Stimulated activated CD4-positive, alpha-beta T cell treated with anti-CD3 and anti-CD28 coated beads, Interleukin-15, amount 100 ng/mL, for 24 hours (primary cell): ENCODE results near the gene HPD.
"Not testable (repeated sequence)": the region's sequence is repeated elsewhere in the genome, so short reads cannot be mapped to it uniquely, and the experiment has no call there.

Source experiments
- DNase-seq: peaks from one replicate; pipeline ENCODE4 v3.0.0-alpha.2; 2020

HPD gene

DNA sequence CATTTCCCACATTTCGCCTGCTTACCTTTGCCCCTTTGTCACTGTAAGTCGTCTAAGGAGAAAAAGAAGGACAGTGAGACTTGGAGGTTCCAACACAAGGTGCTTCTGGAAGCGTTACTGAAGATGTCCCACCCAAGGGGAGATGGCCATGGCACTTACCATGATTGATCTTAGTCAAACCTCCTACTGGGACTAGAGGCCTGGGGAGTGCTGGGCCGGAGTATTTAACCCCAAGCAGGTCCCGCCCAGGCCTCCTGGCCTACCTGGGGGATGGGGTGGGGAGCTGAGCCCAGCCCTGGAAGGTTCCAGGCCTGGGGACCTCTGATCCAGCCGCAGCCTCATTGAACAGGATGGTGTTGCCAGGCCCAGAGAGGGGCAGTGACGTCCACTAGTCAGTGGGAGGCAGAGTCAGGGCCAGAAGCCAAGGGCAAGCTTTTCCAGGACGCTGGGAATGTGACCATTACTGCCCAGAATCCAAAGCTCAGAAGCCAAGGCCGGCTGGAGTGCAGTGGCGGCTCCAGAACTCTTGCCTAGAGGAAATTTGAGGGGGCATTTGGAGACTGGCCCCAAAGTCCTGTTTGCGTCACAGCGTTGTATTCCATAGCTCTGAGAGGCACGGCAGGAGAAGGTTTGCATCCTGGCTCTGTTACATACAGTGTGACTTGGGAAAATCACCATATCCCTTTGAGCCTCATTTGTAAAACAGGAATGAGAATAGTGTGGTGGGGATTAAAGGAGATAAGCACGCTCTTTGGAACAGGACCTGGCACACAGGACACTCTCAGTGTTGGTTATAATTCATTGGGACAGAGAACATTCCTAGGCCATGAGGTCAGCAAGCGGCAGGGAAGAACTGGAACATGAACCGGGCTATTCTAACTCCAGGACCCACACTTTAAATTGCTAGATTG is at the start of gene HPD:
Gene HPD, minus strand, starts transcription at position 198 of the 911 bp plus-strand sequence. Its CDS starts 36 bp downstream, at position 162.
- DNase-seq = no peak

DNA sequence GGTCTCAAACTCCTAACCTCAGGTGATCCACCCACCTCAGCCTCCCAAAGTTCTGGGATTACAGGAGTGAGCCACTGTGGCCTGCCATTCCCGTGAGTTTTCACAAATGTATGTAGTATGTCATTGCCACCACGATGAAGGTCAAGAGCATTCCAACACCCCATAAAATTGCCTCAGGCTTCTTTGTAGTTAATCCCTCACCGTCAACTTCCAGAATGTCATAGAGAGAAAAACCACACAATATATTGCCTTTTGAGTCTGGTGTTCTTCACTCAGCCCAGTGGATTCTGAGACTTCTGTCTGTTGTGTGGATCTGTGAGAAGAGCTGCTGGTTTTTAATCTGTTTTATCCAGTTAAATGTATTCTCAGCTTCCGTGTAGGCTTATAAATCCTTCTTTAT is 47.1 kb upstream of the HPD start:
- no peak for DNase-seq

DNA sequence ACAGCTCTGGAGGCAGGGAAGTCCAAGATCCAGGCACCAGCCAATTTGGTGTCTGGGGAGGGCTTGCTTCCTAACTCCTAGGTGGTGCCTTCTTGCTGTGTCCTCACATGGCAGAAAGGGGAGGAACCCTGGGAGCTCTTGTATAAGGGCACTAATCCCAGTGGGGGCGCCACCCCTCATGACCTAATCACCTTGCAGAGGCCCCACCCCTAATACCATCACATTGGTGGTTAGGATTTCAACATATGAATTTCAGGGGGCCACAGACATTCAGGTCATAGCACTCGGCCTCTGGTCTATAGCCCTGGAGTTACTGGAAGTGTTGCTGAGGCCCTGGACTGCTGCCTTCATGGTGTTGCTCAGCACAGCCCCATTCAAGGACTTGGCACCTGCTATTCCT is 44.5 kb upstream of the HPD start:
- no peak for DNase-seq

DNA sequence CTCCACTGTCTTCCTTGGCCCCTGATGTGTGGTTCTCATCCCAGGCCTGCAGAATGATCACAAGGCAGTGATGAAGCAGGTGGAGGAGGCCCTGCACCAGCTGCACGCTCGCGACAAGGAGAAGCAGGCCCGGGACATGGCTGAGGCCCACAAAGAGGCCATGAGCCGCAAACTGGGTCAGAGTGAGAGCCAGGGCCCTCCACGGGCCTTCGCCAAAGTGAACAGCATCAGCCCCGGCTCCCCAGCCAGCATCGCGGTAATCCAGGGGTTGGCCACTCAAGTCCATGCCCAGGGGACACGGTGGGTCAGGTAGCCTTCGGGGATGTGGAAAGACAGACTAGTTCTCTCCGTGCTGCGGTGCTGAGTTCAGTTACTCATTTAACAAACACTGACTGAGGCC is 40.9 kb upstream of the HPD start:
- no peak for DNase-seq

DNA sequence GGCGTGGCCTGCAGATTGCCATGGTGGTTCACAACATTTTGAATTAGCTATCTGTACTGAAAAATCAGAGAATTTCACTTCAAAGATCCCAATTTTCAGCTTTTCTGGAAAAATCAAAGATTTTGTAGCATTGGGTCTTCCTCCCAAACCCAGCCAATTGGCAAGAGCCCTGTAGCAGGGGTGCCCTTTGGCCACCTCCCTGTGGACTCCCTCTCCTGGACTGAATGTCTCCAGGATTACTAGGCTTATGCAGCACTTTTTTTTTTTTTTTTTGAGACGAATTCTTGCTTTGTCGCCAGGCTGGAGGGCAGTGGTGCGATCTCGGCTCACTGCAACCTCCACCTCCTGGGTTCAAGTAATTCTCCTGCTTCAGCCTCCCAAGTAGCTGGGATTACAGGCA is 39.6 kb upstream of the HPD start:
- no peak for DNase-seq

DNA sequence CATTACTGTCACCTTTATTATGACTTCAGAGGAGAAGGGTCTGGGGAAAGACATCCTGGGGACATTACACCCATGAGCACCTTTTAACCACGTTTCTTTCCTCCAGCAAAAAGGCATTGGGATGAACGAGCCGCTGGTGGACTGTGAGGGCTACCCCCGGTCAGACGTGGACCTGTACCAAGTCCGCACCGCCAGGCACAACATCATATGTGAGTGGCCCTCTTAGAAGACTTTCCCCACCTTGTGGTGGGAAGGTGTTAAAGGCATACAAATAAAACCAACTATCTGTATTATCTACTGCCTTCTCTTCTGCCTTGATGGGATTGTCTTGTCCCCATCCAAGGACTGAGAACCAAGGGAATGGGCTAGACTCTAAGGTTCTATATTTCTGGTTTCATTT is 36.0 kb upstream of the HPD start:
- no peak for DNase-seq

DNA sequence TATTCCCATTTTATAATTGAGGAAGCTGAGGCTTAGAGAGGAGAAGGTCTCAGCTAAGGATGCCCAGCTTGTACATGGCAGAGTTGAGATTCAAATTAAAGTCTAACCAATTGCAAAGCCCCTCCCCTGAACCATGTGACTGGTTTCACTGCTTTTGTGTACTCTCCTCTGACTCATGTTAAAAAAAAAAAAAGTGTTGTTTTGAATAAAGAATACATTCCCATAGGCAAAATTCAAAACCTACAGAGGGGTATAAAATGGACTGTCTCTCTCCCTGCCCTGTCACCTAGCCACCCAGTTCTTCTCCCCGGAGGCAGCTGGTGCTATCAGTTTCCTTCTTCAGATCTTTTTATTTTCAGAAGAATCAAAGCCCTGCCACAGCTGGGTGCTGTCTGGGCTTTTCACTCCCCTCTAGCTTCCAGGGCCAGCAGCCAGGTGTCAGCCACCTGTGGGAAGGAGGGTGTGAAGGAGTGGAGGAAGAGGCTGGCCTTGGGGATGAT is 35.4 kb upstream of the HPD start:
- DNase-seq = peak; percentile 47

DNA sequence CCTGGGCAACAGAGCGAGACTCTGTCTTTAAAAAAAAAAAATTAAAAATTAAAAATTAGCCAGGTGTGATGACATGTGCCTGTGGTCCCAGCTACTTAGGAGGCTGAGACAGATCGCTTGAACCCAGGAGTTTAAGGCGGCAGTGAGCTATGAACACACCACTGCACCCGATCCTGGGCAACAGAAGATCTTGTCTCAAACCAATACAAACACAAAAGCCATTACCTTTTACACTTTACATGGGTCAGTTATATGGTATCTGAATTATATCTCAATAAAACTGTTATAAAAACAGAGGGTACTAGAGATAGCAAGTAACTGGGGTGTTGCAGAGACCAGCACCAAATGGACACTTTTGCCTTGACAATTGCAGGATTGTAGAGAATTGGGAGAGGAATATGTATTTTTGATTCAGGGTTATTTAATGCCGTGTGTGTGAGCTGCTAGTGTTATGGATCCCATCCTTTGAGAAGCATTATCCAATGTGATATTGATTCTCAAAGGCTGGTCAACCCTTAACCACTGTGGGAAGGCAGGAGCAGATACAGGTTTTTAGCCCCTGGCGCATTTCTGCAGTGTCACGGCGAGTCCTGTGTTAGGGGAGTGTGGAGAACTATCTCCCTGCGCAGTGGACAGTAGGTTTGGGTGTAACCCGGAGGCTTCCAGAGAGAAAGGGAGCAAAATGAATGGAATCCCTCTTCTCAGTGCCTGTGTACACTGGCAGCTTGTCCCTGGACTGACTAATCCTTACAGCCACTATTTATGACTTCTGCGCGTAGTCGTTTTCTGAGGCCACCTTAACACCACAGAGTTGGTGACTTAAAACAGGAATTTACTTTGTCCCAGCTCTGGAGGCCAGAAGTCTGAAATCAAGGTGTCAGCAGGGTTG is 34.3 kb upstream of the HPD start:
- DNase-seq = no peak

DNA sequence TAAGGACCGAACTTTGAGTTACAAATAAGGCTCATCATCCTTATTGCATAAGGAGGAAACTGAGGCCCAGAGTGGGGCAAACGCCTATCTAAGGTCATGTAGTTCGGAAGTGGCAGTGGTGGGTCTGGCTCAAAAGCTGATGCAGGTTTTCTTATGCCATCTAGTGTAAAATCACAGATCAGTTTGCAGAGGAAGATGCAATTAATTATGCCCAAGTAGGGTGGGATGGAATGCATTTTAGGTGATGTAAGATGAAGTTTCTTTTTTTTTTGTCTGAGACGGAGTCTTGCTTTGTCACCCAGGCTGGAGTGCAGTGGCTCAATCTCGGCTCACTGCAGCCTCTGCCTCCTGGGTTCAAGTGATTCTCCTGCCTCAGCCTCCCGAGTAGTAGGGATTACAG is 31.0 kb upstream of the HPD start:
- not testable (repeated sequence) for DNase-seq

DNA sequence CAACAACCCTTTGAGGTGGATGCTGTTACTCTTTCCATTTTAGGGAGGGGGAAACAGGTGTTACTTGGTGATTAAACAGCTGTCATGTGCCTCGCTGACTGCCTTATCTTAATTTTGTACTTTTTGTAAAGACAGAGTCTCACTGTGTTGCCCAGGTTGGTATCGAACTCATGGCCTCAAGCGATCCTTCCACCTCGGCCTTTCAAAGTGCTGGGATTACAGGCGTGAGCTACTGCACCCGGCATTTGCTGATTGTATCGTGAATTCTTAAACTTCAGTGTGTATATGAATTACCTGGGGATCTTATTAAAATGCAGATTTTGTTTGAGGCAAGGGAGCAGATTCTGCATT is 30.6 kb upstream of the HPD start:
- peak; percentile 20 for DNase-seq

DNA sequence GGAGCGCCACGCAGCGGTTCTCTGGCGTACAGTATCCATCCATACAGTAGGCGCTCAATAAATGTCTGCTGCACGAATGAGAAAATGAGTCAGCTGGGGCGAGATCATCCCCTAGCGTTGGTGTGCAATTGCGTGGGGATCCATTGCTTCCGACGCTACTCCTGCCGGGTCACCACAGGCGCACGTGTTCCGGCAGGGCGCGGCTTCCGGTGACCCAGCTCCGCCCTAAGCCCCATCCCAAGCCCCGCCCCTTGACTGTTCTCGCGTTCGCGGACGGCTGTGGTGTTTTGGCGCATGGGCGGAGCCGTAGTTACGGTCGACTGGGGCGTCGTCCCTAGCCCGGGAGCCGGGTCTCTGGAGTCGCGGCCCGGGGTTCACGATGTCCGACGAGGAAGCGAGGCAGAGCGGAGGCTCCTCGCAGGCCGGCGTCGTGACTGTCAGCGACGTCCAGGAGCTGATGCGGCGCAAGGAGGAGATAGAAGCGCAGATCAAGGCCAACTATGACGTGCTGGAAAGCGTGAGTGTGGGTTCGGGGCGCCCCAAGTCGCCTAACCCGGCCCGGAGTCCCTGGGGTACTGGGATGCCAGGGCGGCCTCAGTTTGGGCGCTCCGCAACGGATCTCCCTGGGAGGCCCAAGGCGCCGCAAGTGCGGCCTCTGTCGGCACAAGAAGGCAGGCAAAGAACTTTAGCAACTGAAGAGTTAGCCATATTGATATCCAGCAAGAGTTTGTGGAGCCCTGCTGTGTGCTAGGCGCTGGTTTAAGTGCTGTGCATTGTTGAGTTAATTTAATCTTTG is 30.0 kb upstream of the HPD start, which contains the start of gene PSMD9:
Gene PSMD9, plus strand, starts transcription at position 313 of the 796 bp plus-strand sequence. Its CDS starts 67 bp downstream, at position 380.
- peak; percentile 99 for DNase-seq

DNA sequence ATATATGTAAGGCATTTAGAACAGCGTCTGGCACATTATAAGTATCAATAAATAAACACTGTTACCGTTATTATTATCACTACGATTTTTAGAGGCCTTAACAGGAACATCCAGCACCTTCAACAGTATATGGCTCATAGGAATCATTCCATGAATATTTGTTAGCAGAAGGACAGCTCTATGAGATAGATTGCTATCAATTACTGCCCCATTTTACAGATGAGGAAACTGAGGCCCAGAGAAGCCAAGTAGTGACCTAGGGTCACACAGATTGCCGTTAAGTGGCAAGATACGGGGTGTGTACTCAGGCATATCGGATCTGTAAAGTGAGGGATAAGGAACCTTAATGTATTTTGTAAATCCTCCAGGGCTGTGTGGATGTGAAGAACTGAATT is 29.4 kb upstream of the HPD start:
- no peak for DNase-seq

DNA sequence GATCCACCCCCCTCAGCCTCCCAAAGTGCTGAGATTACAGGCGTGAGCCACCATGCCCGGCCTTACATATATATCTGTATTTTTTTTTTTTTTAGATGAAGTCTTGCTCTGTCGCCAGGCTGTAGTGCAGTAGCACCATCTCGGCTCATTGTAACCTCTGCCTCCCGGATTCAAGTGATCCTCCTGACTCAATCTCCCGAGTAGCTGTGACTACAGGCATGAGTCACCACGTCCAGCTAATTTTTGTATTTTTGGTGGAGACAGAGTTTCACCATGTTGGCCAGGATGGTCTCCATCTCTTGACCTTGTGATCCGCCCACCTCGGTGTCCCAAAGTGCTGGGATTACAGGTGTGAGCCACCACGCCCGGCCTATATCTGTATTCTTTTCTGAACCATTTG is 26.5 kb upstream of the HPD start:
- DNase-seq = not testable (repeated sequence)

DNA sequence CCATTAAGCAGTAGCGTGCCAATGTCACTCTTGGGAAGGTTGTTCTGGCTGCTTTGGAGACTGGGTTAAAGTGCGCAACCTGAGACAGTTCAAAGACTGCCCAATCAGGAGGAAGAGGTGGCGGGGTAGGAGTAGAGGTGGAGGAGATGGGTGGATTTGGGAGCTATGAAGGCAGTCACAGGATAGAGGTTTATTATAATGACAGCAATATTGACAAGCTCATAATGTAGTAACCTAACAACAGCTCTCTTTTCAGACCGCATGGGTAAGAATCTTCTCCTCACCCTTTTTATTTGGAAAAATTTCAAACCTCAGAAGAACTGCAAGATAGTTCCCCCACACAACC is 24.6 kb upstream of the HPD start:
- no peak for DNase-seq

DNA sequence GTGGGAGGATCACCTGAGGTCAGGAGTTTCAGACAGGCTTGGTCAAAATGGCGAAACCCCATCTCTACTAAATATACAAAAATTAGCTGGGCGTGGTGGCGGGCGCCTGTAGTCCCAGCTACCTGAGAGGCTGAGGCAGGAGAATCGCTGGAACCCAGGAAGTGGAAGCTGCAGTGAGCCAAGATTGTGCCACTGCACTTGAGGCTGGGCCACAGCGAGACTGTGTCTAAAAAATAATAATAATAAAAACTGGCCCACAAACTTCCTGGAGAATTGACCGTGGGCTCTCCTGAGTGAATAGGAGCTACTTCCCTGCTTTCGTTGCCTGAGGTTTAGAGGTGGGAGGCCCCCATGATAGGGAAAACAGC is 17.4 kb upstream of the HPD start:
- DNase-seq = not testable (repeated sequence)

DNA sequence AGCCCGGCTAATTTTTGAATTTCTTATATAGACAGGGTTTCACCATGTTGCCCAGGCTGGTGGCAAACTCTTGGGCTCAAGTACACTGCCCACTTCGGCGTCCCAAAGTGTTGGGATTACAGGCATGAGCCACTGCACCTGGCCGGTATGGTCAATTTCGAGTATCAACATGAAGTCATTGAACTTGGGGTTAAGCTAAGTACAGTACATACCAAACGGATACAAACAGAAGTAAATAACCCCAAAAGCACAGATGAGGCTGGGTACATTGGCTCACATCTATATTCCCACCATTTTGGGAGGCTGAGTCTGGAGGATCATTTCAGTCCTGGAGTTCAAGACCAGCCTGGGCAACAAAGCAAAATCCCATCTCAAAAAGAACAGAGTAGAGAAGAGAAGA is 16.9 kb upstream of the HPD start:
- DNase-seq = no peak

DNA sequence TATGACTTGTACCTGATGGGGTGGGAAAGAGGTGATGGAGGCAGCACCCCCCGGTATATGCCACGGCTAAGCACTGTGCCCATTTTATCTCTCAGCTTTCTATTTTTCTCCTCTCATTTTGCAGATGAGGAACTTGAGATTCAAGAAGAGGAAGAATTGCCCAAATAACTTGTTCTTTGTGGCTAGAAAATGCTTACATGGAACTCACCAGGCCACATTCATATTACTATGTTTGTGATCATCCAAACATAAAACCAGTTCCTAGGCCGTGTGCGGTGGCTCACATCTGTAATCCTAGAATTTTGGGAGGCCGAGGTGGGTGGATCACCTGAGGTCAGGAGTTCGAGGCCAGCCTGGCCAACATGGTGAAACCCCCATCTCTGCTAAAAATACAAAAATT is 15.4 kb upstream of the HPD start:
- DNase-seq = no peak

DNA sequence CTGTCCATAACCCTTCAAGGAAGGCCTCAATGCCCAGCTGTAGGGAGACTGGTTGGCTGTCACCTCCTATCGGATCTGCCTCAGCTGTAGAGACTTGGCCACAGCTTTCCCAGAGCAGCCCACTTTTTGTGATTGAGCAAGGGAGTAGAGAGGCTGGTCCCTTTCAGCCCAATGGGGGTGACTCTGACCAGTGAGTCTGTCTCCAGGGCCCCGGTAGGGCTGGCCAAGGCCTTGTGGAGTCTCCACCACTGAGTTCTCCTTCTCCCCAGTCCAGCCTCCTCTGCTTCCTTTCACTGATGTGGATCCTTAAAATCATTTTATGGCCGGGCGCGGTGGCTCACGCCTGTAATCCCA is 14.5 kb upstream of the HPD start:
- no peak for DNase-seq

DNA sequence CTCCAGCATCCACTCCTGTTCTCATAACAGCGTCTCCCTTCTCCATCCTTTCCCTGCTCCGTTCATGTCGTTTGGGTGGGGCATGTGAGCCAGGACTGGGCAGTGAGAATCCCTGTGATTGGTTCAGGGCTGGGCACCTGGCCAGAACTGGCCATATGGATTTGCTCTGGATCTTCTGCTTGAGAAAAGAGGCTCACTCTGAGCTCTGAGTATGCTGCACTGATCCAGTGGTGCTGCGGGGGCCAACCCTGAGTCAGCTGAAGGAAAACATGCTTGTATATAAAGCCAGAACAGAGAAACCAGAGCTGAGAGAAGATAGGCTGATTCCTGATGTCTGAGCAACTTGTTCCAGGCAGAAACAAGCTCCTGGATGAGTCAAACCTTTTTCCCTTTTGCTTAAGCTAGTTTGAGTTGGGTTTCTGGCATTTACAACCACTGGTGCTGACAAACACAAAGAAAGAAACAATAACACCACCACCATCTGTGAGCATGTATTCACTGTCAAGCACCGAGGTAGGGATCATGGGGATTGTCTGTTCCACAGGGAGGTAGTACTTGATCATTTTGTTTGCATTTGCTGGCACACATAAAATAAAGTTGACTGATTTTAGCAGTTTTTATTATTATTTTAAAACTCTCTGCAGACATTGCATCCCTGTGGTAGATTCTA is 14.0 kb upstream of the HPD start:
- DNase-seq = peak; percentile 25

DNA sequence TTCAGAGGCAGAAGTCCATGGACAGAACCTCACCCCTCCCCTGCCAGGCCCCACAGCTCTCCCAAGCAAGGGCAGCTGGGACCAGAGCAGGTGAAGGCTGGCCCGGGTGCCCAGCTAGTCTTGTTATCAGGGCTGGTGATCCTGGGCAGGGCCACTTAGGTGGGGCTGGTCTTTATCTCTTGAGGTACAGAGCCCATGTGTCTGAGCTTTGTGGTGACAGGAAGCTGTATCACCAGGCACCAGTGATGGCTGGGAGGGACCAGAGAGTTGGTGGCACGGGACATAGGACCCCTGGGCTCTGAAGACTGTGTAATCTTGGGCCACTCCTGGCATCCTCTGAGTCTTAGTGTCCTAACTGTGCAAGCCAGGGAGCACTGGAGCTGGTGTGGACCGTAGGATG is 12.8 kb upstream of the HPD start:
- DNase-seq = no peak

DNA sequence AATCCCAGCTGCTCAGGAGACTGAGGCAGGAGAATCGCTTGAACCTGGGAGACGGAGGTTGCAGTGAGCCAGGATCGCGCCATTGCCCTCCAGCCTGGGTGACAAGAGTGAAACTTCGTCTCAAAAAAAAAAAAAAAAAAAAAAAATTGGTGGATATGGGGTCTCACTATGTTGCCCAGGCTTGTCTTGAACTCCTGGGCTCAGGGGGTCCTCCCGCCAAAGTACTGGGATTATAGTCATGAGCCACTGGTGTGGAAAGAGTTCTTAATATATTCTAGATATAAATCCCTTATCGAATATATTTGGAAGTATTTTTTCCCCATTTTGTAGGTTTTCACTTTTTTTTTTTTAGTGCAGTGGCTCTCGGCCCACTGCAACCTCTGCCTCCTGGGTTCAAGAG is 10.6 kb upstream of the HPD start:
- DNase-seq = not testable (repeated sequence)

DNA sequence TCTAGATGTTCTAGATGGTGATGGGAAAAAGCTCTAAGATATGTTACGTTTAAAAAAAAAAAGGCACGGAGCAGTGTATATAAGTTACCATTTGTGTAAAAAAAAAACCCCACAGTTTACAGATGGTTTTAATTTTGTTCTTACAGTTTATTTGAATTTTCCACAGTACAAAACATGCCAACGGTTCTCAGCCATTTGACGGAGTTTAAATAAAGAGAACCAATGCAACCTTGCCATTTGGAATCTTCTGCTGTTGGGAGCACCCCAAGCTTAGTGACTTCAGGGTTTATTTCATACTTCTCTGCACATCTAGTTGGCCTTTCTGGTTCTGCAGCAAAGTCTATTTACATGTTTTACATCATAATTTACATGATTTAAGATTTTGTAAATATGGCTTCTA is 7.7 kb upstream of the HPD start:
- DNase-seq = no peak
